Gastrocnemius medialis (tissue), 4 donors: ENCODE measurements around the gene MARCHF7.
"Not testable (repeated sequence)": the region's sequence is repeated elsewhere in the genome, so short reads cannot be mapped to it uniquely, and the experiment has no call there.

Source experiments
- POLR2A ChIP-seq, 2 donors: fragments of 450-650 bp; IDR thresholded peaks; one replicate each; pipeline ENCODE4 v1.6.1; 2017; ENCODE audit warnings: antibody characterized with exemption in 2 of 2, mild to moderate bottlenecking in 2 of 2, moderate library complexity in 2 of 2
- TF ChIP-seq, protein P1 (sequence below), 5 experiments: fragments of 450-650 bp in 3 of 5; fragments of 200-600 bp in 2 of 5; sonication (generic) in 2 of 5; IDR thresholded peaks in 4 of 5; conservative IDR thresholded peaks in 1 of 5; 1 replicate in 4 of 5; 2 replicates in 1 of 5; pipeline ENCODE4 v1.5.1; 2016 to 2019; ENCODE audit warnings: antibody characterized with exemption in 5 of 5, mild to moderate bottlenecking in 3 of 5, moderate library complexity in 3 of 5

DNA sequence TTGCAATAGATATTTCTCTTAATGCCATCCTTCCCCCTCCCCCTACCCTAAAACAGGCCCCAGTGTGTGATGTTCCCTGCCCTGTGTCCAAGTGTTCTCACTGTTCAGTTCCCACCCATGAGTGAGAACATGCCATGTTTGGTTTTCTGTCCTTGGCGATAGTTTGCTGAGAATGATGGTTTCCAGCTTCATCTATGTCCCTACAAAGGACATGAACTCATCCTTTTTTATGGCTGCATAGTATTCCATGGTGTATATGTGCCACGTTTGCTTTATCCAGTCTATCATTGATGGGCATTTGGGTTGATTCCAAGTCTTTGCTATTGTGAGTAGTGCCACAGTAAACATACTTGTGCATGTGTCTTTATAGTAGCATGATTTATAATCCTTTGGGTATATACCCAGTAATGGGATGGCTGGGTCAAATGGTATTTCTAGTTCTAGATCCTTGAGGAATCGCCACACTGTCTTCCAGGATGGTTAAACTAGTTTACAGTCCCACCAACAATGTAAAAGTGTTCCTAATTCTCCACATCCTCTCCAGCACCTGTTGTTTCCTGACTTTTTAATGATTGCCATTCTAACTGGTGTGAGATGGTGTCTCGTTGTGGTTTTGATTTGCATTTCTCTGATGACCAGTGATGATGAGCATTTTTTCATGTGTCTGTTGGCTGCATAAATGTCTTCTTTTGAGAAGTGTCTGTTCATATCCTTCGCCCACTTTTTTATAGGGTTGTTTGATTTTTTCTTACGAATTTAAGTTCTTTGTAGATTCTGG lies 12.7 kb downstream of the MARCHF7 start:
- TF ChIP-seq, protein P1, sequence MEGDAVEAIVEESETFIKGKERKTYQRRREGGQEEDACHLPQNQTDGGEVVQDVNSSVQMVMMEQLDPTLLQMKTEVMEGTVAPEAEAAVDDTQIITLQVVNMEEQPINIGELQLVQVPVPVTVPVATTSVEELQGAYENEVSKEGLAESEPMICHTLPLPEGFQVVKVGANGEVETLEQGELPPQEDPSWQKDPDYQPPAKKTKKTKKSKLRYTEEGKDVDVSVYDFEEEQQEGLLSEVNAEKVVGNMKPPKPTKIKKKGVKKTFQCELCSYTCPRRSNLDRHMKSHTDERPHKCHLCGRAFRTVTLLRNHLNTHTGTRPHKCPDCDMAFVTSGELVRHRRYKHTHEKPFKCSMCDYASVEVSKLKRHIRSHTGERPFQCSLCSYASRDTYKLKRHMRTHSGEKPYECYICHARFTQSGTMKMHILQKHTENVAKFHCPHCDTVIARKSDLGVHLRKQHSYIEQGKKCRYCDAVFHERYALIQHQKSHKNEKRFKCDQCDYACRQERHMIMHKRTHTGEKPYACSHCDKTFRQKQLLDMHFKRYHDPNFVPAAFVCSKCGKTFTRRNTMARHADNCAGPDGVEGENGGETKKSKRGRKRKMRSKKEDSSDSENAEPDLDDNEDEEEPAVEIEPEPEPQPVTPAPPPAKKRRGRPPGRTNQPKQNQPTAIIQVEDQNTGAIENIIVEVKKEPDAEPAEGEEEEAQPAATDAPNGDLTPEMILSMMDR (IDR thresholded peaks at IDR 0.05 in 4 of 5, conservative IDR thresholded peaks at IDR 0.05 in 1 of 5) = not testable (repeated sequence)
- not testable (repeated sequence) for TF ChIP-seq POLR2A (IDR thresholded peaks at IDR 0.05)
